ENCODE measurements around the gene ACSS2. TPM values are rescaled to one million over a fixed set of nuclear protein-coding genes. Genes with fewer than 3 reads are reported as not detected.

Gene ACSS2
- total RNA-seq, 4 donors from 2014 or later = 34.8 to 90.7 (median 62.8) TPM

- WGBS = 52% methylated on average over 10 of the region's 10 CpGs
- Histone ChIP-seq H3K36me3 (no peaks in the 10 kb centered on the region), H3K27ac (replicated peaks in 1 of 4) (peak overlapping the region; percentile 80 to 87 (median 82)), H3K4me1 (peaks cover 24 to 56% (median 45%) of the 10 kb centered on the region in 4 donors), H3K27me3 (no peaks in the 10 kb centered on the region), H3K4me3 (peak overlapping the region; percentile 72 to 88 (median 80)), H3K9me3 (no peaks in the 10 kb centered on the region)
- DNase-seq (ENCODE audit: extremely low spot score) = no peak
- TF ChIP-seq EP300 (IDR thresholded peaks at IDR 0.05) = peak; percentile 1
- TF ChIP-seq POLR2A (IDR thresholded peaks at IDR 0.05; ENCODE audit: low read depth) = no peak
- intact Hi-C loops (cut with DNase I) = loop anchor here (5.0 kb wide), 2 partner anchors 40 to 220 kb away; partner anchors contain the start of gene TRPC4AP
Observed at GRCh38 chr20:34871966-34872621, 4.3 kb upstream of the ACSS2 start.

- peak; percentile 93 for DNase-seq (ENCODE audit: extremely low spot score)
- Histone ChIP-seq H3K27me3 (no peaks in the 10 kb centered on the region), H3K4me3 (peak within 1 kb of the TSS; percentile 72 to 88 (median 80)), H3K4me1 (peaks cover 24 to 62% (median 52%) of the 10 kb centered on the region in 4 donors), H3K36me3 (no peaks in the 10 kb centered on the region), H3K27ac (replicated peaks in 1 of 4) (peak within 1 kb of the TSS; percentile 80 to 87 (median 82)), H3K9me3 (no peaks in the 10 kb centered on the region)
- intact Hi-C loops (cut with DNase I) = loop anchor here (1.0 to 5.0 kb wide), 3 partner anchors 40 to 220 kb away; partner anchors contain the start of gene TRPC4AP
- WGBS = 3% methylated on average over 28 of the region's 52 CpGs
- TF ChIP-seq EP300 (IDR thresholded peaks at IDR 0.05) (no peak), POLR2AphosphoS5 (IDR thresholded peaks at IDR 0.05) (peak; percentile 84), POLR2A (IDR thresholded peaks at IDR 0.05; ENCODE audit: low read depth) (peak; percentile 50)
- TF ChIP-seq, protein P1, sequence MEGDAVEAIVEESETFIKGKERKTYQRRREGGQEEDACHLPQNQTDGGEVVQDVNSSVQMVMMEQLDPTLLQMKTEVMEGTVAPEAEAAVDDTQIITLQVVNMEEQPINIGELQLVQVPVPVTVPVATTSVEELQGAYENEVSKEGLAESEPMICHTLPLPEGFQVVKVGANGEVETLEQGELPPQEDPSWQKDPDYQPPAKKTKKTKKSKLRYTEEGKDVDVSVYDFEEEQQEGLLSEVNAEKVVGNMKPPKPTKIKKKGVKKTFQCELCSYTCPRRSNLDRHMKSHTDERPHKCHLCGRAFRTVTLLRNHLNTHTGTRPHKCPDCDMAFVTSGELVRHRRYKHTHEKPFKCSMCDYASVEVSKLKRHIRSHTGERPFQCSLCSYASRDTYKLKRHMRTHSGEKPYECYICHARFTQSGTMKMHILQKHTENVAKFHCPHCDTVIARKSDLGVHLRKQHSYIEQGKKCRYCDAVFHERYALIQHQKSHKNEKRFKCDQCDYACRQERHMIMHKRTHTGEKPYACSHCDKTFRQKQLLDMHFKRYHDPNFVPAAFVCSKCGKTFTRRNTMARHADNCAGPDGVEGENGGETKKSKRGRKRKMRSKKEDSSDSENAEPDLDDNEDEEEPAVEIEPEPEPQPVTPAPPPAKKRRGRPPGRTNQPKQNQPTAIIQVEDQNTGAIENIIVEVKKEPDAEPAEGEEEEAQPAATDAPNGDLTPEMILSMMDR (IDR thresholded peaks at IDR 0.05) = peak; percentile 78 to 80 (median 79)
Observed at GRCh38 chr20:34872622-34873224, 3.7 kb upstream of the ACSS2 start, which contains the start of gene GGT7. TSS of gene GGT7 (minus strand) at chr20:34872856. CDS start at chr20:34872815, 41 bp downstream.

GRCh38 chr20:34873583-34874093 is 2.8 kb upstream of the ACSS2 start:
- H3K9me3 ChIP-seq = no peaks in the 10 kb centered on the region
- H3K36me3 ChIP-seq = no peaks in the 10 kb centered on the region
- WGBS = 56% methylated on average over 3 of the region's 3 CpGs
- H3K27ac ChIP-seq (replicated peaks in 1 of 4) = peak overlapping the region in 2 of 4 donors; percentile 87 to 92
- no peak for DNase-seq (ENCODE audit: extremely low spot score)
- H3K27me3 ChIP-seq = no peaks in the 10 kb centered on the region
- H3K4me3 ChIP-seq = peak overlapping the region in 2 of 4 donors; percentile 76 to 88
- intact Hi-C loops (cut with DNase I) = loop anchor here (1.0 to 5.0 kb wide), 3 partner anchors 41 to 219 kb away; partner anchors contain the start of gene TRPC4AP
- peaks cover 27 to 68% (median 59%) of the 10 kb centered on the region in 4 donors for H3K4me1 ChIP-seq
- TF ChIP-seq EP300 (IDR thresholded peaks at IDR 0.05) = no peak
- TF ChIP-seq POLR2A (IDR thresholded peaks at IDR 0.05; ENCODE audit: low read depth) = no peak
- TF ChIP-seq, protein P1 (IDR thresholded peaks at IDR 0.05) = no peak

- Histone ChIP-seq H3K27me3 (no peaks in the 10 kb centered on the region), H3K36me3 (no peaks in the 10 kb centered on the region), H3K4me1 (peaks cover 27 to 68% (median 59%) of the 10 kb centered on the region in 4 donors), H3K4me3 (no peak overlapping the region), H3K27ac (replicated peaks in 1 of 4) (peak overlapping the region; percentile 51 to 92 (median 86)), H3K9me3 (no peaks in the 10 kb centered on the region)
- DNase-seq (ENCODE audit: extremely low spot score) = peak; percentile 94
- TF ChIP-seq POLR2AphosphoS5 (IDR thresholded peaks at IDR 0.05) = peak; percentile 45 to 66
- TF ChIP-seq EP300 (IDR thresholded peaks at IDR 0.05) = no peak
- TF ChIP-seq, protein P1 (IDR thresholded peaks at IDR 0.05) = peak; percentile 85 to 98 (median 97)
- no peak for TF ChIP-seq POLR2A (IDR thresholded peaks at IDR 0.05; ENCODE audit: low read depth)
- 42% methylated on average over 2 of the region's 2 CpGs for WGBS
- intact Hi-C loops (cut with DNase I) = loop anchor here (5.0 kb wide), 2 partner anchors 42 to 218 kb away; partner anchors contain the start of gene TRPC4AP
Observed at GRCh38 chr20:34874094-34874654, 2.2 kb upstream of the ACSS2 start.
